RWPE2 (cell line): ENCODE data around the gene STAG2.
"Not testable (repeated sequence)": the region's sequence is repeated elsewhere in the genome, so short reads cannot be mapped to it uniquely, and the experiment has no call there.

Source experiments
- ATAC-seq: fragments of 200-7000 bp; cut with Tn5 transposase; 3 replicates; pipeline ENCODE4 v1.9.1; 2021; ENCODE audit warnings: low read depth
- DNase-seq: peaks from one replicate; pipeline ENCODE4 v3.0.0-alpha.2; 2020; ENCODE audit warnings: low spot score
- H3K27ac ChIP-seq: fragments of 450-650 bp; 2 replicates; pipeline ENCODE4 v1.5.1; 2017; ENCODE audit warnings: mild to moderate bottlenecking; ENCODE audit not compliant: poor library complexity, severe bottlenecking
- H3K27me3 ChIP-seq: fragments of 250-450 bp; sonication (Bioruptor Pico); 2 replicates; pipeline ENCODE4 v1.5.1; 2021; ENCODE audit warnings: mild to moderate bottlenecking, moderate library complexity; ENCODE audit not compliant: insufficient read depth, poor library complexity, severe bottlenecking
- H3K36me3 ChIP-seq: fragments of 250-450 bp; sonication (Bioruptor Pico); 2 replicates; pipeline ENCODE4 v1.5.1; 2020; ENCODE audit warnings: low read depth, mild to moderate bottlenecking, moderate library complexity
- H3K4me1 ChIP-seq: fragments of 250-450 bp; sonication (Bioruptor Pico); 2 replicates; pipeline ENCODE4 v1.5.1; 2021; ENCODE audit warnings: mild to moderate bottlenecking, moderate library complexity; ENCODE audit not compliant: insufficient read depth, poor library complexity, severe bottlenecking
- H3K4me3 ChIP-seq: fragments of 250-450 bp; sonication (Bioruptor Pico); 2 replicates; pipeline ENCODE4 v1.5.1; 2021; ENCODE audit warnings: mild to moderate bottlenecking, moderate library complexity; ENCODE audit not compliant: severe bottlenecking
- H3K9me3 ChIP-seq: fragments of 250-450 bp; sonication (Bioruptor Pico); 2 replicates; pipeline ENCODE4 v1.5.1; 2021; ENCODE audit warnings: mild to moderate bottlenecking, moderate library complexity; ENCODE audit not compliant: severe bottlenecking
- TF ChIP-seq, protein P1 (sequence below): fragments of 450-650 bp; IDR thresholded peaks from one replicate; pipeline ENCODE4 v1.5.1; 2017; ENCODE audit warnings: mild to moderate bottlenecking, moderate library complexity; ENCODE audit not compliant: poor library complexity, severe bottlenecking

Gene STAG2

DNA sequence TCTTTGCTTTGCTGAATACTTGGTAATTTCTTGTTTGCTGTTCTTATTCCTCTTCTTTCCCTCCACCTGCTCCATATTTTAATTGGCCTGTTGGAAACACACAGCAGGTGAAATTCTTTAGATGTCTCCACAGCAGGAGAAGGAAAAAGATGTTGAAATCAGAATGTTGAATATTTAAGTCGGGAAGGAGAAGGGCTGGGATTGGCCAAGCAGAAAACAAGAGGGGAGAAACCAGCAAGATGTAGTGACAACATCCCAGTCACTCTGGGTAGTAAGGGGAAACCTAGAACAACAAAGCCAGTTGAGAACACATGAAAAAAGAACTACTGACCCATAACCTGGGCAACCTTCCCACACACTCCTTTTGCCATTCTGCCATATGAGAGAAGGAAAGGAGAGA is 37.3 kb upstream of the STAG2 start:
- TF ChIP-seq, protein P1, sequence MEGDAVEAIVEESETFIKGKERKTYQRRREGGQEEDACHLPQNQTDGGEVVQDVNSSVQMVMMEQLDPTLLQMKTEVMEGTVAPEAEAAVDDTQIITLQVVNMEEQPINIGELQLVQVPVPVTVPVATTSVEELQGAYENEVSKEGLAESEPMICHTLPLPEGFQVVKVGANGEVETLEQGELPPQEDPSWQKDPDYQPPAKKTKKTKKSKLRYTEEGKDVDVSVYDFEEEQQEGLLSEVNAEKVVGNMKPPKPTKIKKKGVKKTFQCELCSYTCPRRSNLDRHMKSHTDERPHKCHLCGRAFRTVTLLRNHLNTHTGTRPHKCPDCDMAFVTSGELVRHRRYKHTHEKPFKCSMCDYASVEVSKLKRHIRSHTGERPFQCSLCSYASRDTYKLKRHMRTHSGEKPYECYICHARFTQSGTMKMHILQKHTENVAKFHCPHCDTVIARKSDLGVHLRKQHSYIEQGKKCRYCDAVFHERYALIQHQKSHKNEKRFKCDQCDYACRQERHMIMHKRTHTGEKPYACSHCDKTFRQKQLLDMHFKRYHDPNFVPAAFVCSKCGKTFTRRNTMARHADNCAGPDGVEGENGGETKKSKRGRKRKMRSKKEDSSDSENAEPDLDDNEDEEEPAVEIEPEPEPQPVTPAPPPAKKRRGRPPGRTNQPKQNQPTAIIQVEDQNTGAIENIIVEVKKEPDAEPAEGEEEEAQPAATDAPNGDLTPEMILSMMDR: no peak
- DNase-seq (no peak), ATAC-seq (no peak)
- H3K27me3 ChIP-seq: no peaks in the 10 kb centered on the region
- no peak overlapping the region for H3K27ac ChIP-seq
- no peaks in the 10 kb centered on the region for H3K4me1 ChIP-seq
- H3K9me3 ChIP-seq: no peaks in the 10 kb centered on the region
- H3K4me3 ChIP-seq: no peak overlapping the region
- no peaks in the 10 kb centered on the region for H3K36me3 ChIP-seq

- Histone ChIP-seq H3K27ac (no peak overlapping the region), H3K9me3 (no peaks in the 10 kb centered on the region), H3K4me1 (no peaks in the 10 kb centered on the region), H3K27me3 (no peaks in the 10 kb centered on the region), H3K36me3 (no peaks in the 10 kb centered on the region), H3K4me3 (no peak overlapping the region)
- TF ChIP-seq, protein P1: no peak
- DNase-seq (no peak), ATAC-seq (no peak)
Measured at GRCh38 chrX:123927845-123928244, 33.7 kb upstream of the STAG2 start.

DNA sequence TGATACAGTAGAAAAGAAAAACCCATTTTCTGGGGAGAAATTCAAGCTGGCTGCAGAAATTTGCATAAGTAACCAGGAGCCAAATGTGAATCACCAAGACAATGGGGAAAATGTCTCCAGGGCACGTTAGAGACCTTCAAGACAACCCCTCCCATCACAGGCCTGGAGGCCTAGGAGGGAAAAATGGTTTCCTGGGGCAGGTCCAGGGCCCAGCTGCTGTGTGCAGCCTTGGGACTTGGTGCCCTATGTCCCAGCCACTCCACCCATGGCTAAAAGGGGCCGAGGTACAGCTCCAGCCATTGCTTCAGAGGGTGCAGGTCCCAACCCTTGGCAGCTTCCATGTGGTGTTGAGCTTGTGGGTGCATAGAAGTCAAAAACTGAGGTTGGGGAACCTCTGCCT is 29.5 kb upstream of the STAG2 start:
- not testable (repeated sequence) for H3K9me3 ChIP-seq, H3K27me3 ChIP-seq, ATAC-seq, DNase-seq, H3K27ac ChIP-seq, H3K4me3 ChIP-seq, H3K4me1 ChIP-seq, H3K36me3 ChIP-seq

DNA sequence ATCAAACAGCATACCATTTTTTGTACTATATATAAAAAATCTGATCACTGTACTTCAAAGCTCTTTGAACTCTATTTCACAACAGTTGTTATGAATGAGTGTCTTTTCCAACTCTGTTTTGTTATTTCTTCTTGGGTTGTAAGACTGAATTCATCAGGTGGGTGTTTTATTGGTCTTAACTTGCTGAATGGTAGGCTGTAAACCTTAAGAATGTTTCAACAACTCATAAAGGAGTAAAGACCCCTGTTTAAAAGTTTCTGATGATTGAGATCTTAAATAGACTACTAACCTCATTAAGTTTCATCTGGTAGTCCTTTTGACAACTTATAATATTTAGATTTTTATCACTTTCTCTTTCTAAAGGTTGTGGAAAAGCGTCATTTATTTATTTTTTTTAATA is 18.4 kb upstream of the STAG2 start:
- DNase-seq (no peak), ATAC-seq (no peak)
- H3K36me3 ChIP-seq: no peaks in the 10 kb centered on the region
- no peaks in the 10 kb centered on the region for H3K4me1 ChIP-seq
- H3K27me3 ChIP-seq: no peaks in the 10 kb centered on the region
- H3K27ac ChIP-seq: no peak overlapping the region
- no peaks in the 10 kb centered on the region for H3K9me3 ChIP-seq
- no peak overlapping the region for H3K4me3 ChIP-seq
- TF ChIP-seq, protein P1: no peak

GRCh38 chrX:123943488-123943887 is 18.0 kb upstream of the STAG2 start:
- TF ChIP-seq, protein P1: no peak
- no peak for DNase-seq
- no peaks in the 10 kb centered on the region for H3K36me3 ChIP-seq
- no peak overlapping the region for H3K27ac ChIP-seq
- H3K27me3 ChIP-seq: no peaks in the 10 kb centered on the region
- H3K4me3 ChIP-seq: no peak overlapping the region
- no peak for ATAC-seq
- H3K9me3 ChIP-seq: no peaks in the 10 kb centered on the region
- H3K4me1 ChIP-seq: no peaks in the 10 kb centered on the region
